GM18508 (cell line): ENCODE data around the gene GUCA1A.
"Not testable (repeated sequence)": the region's sequence is repeated elsewhere in the genome, so short reads cannot be mapped to it uniquely, and the experiment has no call there.

Source experiments
- ATAC-seq: cut with Tn5 transposase; IDR thresholded peaks from one replicate; pipeline ENCODE4 v1.9.1; 2021; ENCODE audit warnings: moderate number of reproducible peaks; ENCODE audit not compliant: insufficient read depth, unreplicated experiment

GUCA1A gene

DNA sequence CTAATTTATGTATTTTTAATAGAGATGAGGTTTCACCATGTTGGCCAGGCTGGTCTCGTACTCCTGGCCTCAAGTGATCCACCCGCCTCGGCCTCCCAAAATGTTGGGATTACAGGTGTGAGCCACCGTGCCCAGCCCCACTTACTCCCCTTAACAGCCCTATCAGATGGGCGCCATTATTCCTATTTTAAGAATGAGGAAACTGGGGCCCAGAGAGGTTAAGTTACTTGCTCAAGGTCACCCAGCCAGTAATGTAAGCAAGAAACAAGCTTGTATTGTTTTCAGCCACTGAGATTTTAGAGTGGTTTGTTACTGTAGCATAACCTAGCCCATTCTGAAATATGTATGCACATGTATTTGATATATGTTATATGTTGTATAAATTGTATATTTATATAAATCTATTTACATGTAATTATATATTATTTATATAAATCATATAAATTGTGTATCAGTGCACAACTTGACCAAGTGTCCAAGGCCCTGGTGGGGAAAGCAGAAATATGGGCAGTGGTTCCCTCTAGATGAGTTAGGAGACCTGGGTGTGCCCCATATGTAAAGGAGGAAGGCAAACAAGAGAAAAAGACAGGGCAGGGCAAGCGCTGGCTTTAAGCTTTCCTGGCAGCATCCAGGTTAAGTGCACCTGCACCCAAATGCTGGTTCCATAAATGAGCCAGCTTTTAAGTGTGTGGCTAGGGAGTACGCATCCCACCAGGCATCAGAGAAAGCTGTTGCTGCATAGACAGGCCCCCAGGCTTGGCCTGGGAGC is 1.2 kb upstream of the GUCA1A start:
- no peak for ATAC-seq

DNA sequence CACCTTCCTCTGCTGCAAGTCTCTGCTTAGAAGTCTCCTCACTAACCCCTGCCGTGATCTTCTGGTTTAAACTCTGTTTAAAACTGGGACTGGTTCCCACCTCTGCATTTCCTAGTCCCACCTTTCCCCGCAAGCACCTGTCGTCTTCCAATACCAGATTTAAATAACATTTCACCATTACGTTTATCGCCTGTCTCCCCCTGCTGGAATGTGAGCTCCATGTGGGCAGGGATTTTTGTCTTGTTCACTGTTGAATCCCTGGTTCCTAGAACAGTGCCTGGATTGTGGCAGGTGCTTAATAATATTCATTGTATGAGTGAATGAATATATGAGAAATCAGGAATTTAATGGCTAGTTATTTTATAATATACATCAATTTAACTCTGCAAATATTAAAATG is 2.7 kb downstream of the GUCA1A start:
- ATAC-seq: no peak

DNA sequence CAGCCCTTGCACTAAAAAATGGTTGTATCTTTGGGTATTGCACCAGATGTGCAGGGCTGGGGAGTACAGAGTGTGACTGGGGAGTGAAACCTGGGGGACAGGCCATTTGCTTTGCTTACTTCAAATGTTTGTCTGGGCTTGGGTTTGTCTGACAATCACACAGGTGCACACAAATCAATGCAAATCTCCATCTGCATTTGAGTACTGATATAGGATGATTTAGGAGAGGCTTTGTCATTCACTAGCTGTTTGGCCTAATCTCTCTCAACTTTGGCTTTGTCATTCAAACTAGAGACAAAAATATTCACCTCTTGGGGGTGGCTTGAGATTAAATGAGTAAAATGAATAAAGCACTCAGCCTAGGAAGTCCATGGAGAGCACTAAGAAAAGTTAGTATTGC is 3.8 kb downstream of the GUCA1A start:
- ATAC-seq: no peak

DNA sequence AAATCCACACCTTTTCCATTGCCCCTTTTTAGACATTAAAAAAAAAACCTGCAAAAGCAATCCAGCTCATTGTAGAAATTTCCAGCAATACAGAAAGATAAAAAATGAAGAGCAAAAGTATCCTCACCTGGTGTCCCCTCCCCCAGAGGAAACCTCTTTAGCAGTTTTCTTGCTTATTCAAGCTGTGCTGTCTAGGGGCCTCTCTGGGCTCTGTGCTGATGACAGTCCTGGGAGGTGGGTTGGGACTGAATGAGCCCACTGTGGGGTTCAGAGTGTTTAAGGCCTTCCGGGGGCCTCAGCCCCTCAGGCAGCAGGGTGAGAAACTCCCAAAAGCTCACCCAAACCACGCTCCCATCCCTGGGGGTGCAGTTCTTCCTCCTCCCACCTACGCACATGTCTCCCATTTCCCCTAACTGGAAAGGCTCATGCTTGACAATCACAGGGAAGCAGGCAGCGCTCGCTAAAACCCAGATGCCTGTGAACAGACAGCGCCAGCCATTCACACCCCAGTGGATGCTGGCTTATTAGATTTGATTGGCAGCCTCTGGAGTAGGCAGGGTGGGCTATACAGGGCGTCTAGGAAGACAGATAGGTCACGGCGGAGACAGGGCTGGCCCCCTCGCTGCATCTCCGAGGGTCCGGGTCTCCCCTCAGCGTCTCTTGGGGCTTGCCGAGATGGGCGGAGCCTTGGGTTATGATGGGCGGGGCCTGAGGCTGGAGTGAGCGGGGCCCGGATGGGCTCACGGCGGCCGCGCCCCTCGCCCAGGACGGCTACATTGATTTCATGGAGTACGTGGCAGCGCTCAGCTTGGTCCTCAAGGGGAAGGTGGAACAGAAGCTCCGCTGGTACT is 4.6 kb downstream of the GUCA1A start:
- ATAC-seq: no peak

DNA sequence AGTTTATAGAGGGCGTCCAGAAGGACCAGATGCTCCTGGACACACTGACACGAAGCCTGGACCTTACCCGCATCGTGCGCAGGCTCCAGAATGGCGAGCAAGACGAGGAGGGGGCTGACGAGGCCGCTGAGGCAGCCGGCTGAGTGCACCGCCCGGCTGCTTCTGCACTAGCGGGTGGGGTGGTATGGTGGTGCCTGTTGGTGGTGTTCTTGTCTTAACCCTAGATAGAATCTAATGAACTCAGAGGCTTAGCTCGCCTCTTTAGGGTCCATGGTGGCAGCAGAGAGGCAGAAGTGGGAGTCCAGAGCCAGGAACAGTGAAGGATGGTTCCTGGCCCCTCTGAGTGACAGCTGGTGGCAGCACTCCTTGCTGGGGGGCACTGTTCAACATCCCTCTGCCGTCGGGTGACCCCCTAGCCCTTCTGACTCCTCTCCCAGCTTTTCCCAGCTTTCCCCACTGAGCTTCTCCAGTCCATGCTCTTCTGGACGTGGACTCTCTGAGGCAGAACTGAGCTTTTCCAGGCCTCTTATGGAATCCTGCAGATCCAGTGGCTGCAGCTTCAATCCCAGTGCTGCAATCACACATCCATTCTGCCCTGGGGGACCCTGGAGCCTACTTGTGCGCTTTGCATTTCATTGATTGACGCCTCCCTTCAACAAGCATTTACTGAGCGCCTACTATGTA is 6.2 kb downstream of the GUCA1A start:
- ATAC-seq: no peak

DNA sequence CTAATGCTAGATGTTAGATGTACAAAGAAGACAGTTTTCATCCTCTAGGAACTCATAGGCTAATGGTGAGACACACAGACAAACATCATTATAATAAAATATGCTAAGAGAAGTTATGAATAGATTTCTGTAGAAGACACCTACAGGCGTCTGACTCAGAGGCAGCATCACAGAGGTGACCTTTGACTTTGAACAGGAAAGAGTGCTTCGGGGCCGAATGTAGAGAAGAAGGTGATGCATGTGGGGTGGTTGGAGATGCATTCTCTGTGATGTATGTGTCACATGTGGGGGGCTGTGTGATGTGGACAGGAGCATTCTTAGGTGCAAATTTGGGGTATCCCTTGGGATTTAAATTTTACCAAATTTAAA is 6.8 kb downstream of the GUCA1A start:
- ATAC-seq: no peak

DNA sequence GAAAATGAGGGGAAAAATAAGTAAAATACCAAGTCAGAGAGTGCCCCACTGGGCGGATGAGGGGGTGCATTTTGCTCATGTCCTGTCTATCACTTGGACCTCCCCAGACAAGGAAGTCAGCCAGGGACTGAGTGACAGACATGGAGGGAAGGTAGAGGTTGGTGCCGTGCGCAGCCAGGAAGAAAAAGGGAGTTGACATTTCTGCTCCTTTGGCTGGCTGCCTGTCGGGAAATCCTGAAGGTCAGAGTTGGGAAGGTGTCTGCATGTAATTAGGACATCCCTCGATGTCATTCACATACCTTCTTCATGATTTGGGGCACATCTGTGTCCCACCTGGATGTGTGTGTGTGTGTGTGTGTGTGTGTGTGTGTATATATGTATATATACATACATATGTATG is 8.9 kb downstream of the GUCA1A start:
- ATAC-seq: no peak

DNA sequence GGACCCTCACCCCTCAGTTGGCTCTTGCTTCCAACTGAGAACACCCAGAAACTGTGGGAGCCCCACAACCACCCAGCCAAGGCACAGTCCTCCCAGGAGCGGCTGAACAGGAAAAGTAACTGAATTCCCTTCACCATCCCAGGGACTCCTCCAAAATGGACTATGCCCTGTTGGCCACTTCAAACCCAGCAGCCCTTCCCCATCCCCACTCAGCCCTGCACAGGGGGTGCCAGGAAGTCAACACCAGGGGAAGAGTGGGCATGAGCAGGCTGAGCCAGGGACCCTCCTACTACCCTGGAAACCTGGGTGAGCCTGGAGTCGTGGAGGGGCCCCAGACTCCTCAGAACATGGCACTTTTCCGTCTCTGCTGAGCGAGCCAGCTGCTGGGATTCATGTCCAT is 11.3 kb downstream of the GUCA1A start:
- no peak for ATAC-seq

DNA sequence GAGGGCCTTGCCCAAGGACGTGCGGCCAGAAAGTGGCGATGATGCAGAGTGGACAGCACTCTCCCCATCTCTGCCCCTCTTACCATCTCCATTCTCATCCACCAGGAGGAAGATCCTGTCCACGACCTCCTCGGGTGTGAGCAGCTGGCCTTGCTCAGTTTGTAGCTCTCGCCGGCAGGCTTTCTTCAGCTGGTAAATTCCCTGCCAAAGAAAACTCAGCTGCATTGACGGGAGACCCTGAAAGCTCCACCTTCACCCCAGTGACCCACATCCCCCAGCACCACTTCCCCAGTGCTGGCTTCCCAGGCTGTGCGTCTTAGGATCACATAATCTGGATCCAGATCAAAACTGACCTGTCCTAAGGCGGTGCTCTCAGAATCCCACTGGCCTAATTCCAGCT is 12.4 kb downstream of the GUCA1A start:
- no peak for ATAC-seq

DNA sequence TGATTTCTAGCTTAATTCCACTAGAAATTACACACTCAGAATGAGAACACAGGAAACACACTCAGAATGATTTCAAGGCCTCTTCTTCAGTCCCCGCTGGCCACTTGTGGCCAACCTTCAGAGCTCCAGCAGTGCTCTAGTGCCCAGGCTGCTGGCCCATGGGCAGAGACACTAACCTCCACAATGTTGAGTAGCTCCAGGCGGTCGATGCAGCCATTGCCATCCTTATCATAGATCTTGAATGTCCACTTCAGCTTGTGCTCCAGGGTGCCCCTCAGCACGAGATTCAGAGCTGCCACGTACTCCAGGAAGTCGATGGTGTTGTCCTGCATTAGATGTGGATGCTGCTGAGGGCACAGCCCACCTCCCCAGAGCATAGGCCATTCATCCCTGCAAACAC is 15.2 kb downstream of the GUCA1A start:
- ATAC-seq: no peak

DNA sequence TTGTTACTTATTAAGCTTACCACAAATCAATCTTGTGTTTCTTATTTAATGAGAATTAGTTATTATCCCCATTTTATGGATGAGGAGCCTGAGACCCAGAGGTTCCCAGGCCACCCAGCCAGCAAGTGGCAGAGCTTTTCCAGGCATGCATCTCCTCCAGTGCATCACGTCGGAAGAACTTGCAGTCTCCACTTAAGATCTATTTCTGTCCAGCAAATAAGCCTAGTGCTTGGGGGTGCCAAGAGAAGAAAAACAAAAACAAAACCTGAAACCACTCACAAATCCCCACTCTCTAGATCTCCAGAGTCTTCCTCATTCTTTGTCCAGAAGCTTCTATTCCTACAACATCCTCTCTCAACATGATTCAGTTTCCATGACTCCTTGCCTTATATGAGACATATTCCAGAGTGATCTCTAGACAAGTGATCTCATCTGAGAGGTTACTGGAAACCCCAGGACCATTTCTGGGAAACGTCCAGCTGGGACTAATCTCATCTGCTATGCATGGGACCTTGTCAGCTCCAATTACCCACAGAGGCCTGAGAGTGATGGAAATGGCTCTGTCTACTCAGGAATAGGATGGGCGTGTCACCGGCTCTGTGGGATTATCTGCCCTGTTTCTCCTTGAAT is 17.5 kb downstream of the GUCA1A start:
- no peak for ATAC-seq

DNA sequence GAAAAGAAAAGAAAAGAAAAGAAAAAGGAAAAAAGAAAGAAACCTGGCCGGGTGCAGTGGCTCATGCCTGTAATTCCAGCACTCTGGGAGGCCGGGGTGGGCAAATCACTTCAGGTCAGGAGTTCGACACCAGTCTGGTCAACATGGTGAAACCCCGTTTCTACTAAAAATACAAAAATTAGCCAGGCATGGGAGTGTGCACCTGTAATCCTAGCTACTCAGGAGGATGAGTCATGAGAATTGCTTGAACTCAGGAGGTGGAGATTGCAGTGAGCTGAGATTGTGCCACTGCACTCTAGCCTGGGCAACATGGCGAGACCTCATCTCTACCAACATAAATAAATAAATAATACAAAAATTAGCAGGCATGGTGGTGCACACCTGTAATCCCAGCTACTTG is 19.2 kb downstream of the GUCA1A start:
- not testable (repeated sequence) for ATAC-seq

DNA sequence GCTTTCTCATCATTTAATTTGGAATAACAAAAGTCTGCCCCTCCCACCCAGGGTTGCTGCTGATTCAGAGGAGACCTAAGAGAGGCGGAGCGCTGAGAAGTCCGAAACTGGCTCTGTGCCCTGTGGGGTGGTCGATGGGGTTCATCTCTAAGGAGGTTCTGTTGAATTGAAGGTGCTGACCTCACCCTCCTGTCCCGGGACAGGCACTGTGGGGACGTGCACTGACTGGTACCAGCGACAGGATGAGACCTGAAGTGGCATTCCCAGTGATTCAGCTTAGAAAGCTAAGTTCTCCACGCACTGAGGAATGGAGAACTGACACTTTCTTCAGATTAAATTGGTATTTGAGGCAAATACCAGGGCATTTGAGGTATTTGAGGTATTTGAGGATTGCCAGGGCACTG is 20.3 kb downstream of the GUCA1A start:
- ATAC-seq: no peak

DNA sequence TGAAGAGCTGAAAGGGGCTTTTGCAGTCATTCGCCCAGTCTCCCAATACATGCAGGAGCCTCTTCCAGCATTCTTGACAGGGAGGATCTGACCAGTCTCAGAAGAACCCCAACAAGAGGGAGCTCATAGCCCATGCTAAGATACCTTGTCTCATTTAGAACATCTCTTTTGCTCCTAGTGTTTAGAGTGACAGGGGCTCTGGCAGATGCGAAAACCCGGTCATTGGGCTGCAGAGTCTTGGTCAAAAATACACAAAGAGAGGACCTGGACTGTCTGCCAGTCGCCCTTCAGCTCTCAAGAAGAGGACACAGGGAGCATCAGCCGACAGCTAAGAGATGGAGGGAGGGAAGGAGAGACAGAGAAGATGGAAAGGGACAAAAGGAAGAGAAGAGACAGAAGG is 20.9 kb downstream of the GUCA1A start:
- ATAC-seq: no peak

DNA sequence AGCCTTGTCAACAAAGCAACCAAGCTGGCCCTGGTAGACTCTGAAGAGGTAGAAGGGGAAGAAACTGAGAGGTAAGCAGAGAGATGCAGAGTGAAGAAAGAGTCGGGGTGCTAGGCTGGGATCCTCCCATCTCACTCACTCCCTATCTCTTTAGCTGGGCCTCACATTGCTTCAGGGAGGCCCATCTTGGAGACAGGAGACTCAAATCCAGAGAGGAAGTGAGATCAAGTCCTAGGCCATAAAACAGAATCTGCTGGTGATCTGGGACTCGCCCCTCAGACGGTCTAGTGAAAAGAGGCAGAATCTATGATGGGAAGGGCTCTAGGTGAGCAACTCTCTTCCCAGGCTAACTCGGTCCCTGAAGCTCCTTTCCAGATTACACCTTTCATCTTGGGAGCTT is 22.3 kb downstream of the GUCA1A start:
- no peak for ATAC-seq

DNA sequence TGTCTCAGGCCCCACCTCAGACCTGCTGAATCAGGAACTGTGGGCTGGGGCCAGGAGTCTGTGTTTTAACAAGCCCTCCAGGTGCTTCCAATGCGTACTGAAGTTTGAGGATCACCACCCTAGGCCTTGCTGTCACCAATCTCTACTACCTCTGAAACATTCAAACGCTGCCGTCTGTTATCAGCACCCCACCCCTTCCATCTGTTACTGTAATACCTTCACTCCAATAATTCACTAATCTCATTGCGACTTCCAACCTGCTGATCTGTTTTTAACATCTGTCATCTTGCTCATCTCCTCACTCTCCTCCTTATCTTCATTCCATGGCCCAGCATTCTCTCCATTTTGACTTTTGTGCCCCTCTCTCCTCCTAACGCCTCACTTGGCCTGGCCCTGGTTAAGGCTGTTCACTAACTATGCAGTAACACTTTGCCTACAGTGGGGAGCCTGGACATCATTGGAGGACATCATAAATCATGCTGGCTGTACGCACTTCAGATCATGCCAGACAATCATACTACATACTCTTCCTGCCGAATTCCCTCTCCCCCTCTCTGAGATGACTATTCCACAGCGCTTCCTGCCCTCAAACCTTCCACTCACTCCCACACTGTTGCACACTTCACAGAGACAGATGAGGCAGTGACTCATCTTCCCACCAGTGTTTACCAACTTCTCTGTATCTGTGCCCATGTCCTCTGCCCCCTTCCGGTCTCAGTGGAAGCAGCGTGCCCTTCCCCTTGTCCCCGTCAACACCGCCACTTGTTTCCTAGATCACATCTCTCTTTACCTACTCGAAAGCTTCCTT is 24.6 kb downstream of the GUCA1A start:
- no peak for ATAC-seq

DNA sequence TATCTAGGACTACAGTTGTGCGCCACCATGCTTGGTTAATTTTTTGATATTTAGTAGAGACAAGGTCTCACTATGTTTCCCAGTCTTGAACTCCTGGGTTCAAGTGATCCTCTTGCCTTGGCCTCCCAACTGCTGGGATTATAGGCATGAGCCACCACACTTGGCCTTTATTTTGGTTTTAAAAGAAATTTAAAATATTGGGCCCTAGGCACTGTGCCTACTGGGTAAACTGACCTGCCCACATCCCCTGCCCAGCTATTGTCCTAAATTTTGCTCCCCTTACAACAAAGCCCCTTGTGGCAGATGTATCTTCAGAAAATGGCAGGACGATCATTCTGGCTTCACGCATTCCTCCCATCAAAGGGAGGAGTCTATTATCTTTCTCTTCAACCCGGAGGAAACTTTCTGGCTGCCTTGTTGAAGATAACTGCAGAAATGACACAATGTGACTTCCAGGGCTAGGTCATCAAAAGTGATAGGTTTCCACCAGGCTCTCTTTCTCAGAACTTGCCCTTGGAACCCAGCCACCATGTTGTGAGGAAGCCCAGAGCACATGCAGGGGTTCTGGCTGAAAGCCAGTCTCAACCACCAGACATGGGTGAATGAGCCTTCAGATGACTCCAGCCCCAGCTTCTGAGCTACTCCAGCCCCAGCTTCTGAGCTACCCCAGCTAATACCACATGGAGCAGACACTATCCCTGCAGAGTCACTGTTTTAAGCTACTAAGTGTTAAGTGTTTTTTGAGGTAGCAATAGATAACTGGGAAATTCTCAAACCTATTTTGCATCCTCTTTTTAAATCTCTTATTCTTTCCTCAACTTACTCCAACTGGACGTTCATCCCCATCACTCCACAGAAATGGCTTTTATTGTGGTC is 26.2 kb downstream of the GUCA1A start:
- ATAC-seq: no peak

DNA sequence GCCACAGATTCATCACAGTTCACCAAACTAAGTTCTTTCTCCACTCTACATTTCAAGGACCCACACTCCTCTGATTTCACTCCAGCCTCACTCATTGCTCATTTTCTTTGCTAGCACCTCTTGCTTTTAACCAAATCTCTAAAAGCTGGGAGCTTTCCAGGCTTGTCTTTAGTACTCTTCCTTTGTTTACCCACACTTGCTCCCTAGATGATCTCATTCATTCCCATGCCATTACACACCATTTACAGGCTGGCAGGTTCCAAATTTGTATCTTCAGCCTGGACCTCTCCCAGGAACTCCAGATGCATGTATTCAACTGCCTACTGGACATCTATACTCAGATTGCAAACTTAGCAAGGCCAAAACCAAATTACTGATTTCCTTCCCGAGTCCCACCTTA is 26.9 kb downstream of the GUCA1A start:
- ATAC-seq: no peak

DNA sequence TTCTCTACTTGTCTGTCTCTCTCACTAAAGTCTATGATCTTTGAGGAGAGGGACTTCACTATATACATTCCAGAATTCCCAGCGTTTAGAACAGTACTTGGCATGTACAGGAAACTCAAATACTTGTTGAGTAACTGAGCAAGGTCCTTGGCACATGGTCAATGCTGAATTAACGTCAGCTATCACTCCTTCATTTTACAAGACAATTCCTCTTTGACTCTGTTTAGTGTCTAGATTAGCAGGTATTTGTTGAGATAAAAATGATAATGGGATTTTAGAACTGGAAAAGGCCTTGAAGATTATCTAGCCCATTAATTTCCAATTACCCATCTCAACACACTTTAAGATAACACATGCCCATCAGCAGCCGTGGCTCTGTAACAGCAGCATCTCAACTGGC is 28.2 kb downstream of the GUCA1A start:
- no peak for ATAC-seq
